Neural progenitor cell (in vitro differentiated cells): Measurements from ENCODE around the gene XPC.

Experiments
- EZH2phosphoT487 ChIP-seq: fragments of 200-600 bp; sonication (generic); IDR thresholded peaks from 2 replicates; pipeline ENCODE4 v1.6.1; 2017; ENCODE audit warnings: antibody characterized with exemption
- TF ChIP-seq, protein P1 (sequence below): fragments of 200-600 bp; sonication (generic); IDR thresholded peaks from 2 replicates; pipeline ENCODE4 v1.5.1; 2017; ENCODE audit warnings: antibody characterized with exemption, mild to moderate bottlenecking

DNA sequence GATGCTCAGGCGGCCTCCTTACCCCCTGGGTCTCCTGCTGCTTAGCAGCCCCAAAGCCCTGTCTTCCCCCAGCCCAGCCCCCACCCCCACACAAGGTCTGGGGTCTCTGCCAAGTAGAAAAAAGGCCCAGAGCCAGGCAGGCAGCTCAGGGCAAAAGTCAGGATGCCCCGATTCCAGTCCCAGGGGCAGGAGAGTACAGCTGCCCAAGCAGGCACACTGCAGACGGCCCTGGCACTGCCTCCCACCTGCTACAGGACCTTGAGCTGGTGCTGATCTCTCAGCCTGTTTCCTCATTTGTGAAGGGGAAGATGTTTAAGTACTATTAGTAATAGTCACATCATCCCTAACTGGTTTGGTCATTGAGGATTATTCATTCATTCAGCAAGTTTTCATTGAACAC lies 41.0 kb downstream of the XPC start:
- TF ChIP-seq EZH2phosphoT487 = no peak
- TF ChIP-seq, protein P1, sequence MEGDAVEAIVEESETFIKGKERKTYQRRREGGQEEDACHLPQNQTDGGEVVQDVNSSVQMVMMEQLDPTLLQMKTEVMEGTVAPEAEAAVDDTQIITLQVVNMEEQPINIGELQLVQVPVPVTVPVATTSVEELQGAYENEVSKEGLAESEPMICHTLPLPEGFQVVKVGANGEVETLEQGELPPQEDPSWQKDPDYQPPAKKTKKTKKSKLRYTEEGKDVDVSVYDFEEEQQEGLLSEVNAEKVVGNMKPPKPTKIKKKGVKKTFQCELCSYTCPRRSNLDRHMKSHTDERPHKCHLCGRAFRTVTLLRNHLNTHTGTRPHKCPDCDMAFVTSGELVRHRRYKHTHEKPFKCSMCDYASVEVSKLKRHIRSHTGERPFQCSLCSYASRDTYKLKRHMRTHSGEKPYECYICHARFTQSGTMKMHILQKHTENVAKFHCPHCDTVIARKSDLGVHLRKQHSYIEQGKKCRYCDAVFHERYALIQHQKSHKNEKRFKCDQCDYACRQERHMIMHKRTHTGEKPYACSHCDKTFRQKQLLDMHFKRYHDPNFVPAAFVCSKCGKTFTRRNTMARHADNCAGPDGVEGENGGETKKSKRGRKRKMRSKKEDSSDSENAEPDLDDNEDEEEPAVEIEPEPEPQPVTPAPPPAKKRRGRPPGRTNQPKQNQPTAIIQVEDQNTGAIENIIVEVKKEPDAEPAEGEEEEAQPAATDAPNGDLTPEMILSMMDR = no peak
